MCF 10A (cell line): ENCODE results near the gene KCTD11. TPM values are rescaled to one million over a fixed set of nuclear protein-coding genes. Genes with fewer than 3 reads are reported as not detected.

ENCODE experiments used
- BruUV-seq: library from RNA; stranded (reverse); fragments of 400-500 nt; replicated peaks from 2 replicates; lab custom pipeline; 2021; lab: Mats Ljungman, UMichigan
- CTCF ChIA-PET: fragments of 300-600 bp; sonication (Branson Sonifier 250); formaldehyde crosslinking; extraction: SDS; loops from one replicate; lab custom pipeline; 2021; ENCODE audit warnings: antibody characterized with exemption, inconsistent platforms; lab: Yijun Ruan, JAX
- POLR2A ChIA-PET: fragments of 300-600, 350-650 bp; sonication (Branson Sonifier 250); formaldehyde crosslinking; extraction: SDS; loops from one replicate; lab custom pipeline; 2020; ENCODE audit warnings: antibody characterized with exemption, inconsistent platforms; lab: Yijun Ruan, JAX
- DNase-seq: peaks from one replicate; pipeline ENCODE4 v3.0.0-alpha.2; 2018; ENCODE audit not compliant: unreplicated experiment
- H3K27ac Mint-ChIP-seq: one replicate; pipeline ENCODE4 v1.8.0; 2022; ENCODE audit warnings: mild to moderate bottlenecking, low read depth, mixed read lengths; ENCODE audit not compliant: unreplicated experiment
- H3K27me3 Mint-ChIP-seq: one replicate; pipeline ENCODE4 v1.8.0; 2022; ENCODE audit warnings: mixed read lengths; ENCODE audit not compliant: insufficient read depth, unreplicated experiment
- H3K36me3 Mint-ChIP-seq: one replicate; pipeline ENCODE4 v1.8.0; 2022; ENCODE audit warnings: mild to moderate bottlenecking, moderate library complexity, mixed read lengths; ENCODE audit not compliant: insufficient read depth, unreplicated experiment
- H3K4me1 Mint-ChIP-seq: one replicate; pipeline ENCODE4 v1.8.0; 2022; ENCODE audit warnings: mixed read lengths; ENCODE audit not compliant: insufficient read depth, unreplicated experiment
- H3K4me3 Mint-ChIP-seq: one replicate; pipeline ENCODE4 v1.8.0; 2022; ENCODE audit warnings: mild to moderate bottlenecking, moderate library complexity, mixed read lengths; ENCODE audit not compliant: unreplicated experiment
- H3K9me3 Mint-ChIP-seq: one replicate; pipeline ENCODE4 v1.8.0; 2022; ENCODE audit warnings: mixed read lengths; ENCODE audit not compliant: unreplicated experiment
- intact Hi-C: fragments of 100-400 bp; cut with micrococcal nuclease; formaldehyde crosslinking; loops from 2 replicates; pipeline ENCODE4 v1.14.1; 2022
- total RNA-seq: library from RNA; stranded (reverse); gene quantifications from 2 replicates; pipeline ENCODE4 v1.2.3, GENCODE V29; 2022
- TF ChIP-seq, protein P1 (sequence below): fragments of 200-600 bp; IDR thresholded peaks from one replicate; pipeline ENCODE4 v1.8.0; 2022; ENCODE audit warnings: antibody characterized with exemption, mild to moderate bottlenecking; ENCODE audit not compliant: unreplicated experiment

The KCTD11 gene
- total RNA-seq, 1 experiment from 2014 or later = 10.1 TPM

- ChIA-PET POLR2A (interaction anchor here (1.1 kb wide), 1 partner anchor 70 kb away, joined by 3 read pairs; no protein-coding TSS in a partner anchor), CTCF (interaction anchor here (2.1 kb wide), 1 partner anchor 14 kb away, joined by 12 read pairs; no protein-coding TSS in a partner anchor)
- no TSS peak for BruUV-seq
- DNase-seq = no peak
- no peaks in the 10 kb centered on the region for H3K9me3 Mint-ChIP-seq
- no peaks in the 10 kb centered on the region for H3K27me3 Mint-ChIP-seq
- H3K4me3 Mint-ChIP-seq = no peak overlapping the region
- no peak overlapping the region for H3K27ac Mint-ChIP-seq
- no peaks in the 10 kb centered on the region for H3K36me3 Mint-ChIP-seq
- intact Hi-C loops = no loop called here
- TF ChIP-seq, protein P1, sequence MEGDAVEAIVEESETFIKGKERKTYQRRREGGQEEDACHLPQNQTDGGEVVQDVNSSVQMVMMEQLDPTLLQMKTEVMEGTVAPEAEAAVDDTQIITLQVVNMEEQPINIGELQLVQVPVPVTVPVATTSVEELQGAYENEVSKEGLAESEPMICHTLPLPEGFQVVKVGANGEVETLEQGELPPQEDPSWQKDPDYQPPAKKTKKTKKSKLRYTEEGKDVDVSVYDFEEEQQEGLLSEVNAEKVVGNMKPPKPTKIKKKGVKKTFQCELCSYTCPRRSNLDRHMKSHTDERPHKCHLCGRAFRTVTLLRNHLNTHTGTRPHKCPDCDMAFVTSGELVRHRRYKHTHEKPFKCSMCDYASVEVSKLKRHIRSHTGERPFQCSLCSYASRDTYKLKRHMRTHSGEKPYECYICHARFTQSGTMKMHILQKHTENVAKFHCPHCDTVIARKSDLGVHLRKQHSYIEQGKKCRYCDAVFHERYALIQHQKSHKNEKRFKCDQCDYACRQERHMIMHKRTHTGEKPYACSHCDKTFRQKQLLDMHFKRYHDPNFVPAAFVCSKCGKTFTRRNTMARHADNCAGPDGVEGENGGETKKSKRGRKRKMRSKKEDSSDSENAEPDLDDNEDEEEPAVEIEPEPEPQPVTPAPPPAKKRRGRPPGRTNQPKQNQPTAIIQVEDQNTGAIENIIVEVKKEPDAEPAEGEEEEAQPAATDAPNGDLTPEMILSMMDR = no peak
- H3K4me1 Mint-ChIP-seq = no peaks in the 10 kb centered on the region
Observed at GRCh38 chr17:7369825-7370224, 17.9 kb downstream of the KCTD11 start.

GRCh38 chr17:7370853-7371252, 18.9 kb downstream of the KCTD11 start:
- CTCF ChIA-PET = interaction anchor here (2.1 kb wide), 1 partner anchor 15 kb away, joined by 12 read pairs; no protein-coding TSS in a partner anchor
- intact Hi-C loops = no loop called here
- H3K4me3 Mint-ChIP-seq = no peak overlapping the region
- no peak overlapping the region for H3K27ac Mint-ChIP-seq
- DNase-seq = no peak
- H3K27me3 Mint-ChIP-seq = no peaks in the 10 kb centered on the region
- no TSS peak for BruUV-seq
- TF ChIP-seq, protein P1 = no peak
- H3K9me3 Mint-ChIP-seq = no peaks in the 10 kb centered on the region
- H3K4me1 Mint-ChIP-seq = no peaks in the 10 kb centered on the region
- no peaks in the 10 kb centered on the region for H3K36me3 Mint-ChIP-seq
- POLR2A ChIA-PET = interaction anchor here (1.1 to 1.7 kb wide), 2 partner anchors 10 to 71 kb away, joined by 3 to 4 read pairs; partner anchors contain the start of gene TNK1

DNA sequence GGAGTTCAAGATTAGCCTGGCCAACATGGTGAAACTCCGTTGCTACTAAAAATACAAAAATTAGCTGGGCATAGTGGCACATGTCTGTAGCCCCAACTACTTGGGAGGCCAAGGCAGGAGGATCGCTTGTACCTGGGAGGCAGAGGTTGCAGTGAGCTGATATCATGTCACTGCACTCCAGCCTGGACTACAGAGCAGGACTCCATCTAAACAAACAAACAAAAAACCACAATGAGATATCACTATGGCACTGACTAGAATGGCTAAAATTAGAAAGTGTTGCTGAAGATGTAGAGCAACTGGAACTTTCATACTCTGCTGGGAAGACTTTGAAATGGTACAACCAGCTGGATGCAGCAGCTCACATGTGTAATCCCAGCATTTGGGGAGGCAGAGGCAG, 22.4 kb downstream of the KCTD11 start:
- no TSS peak for BruUV-seq
- CTCF ChIA-PET = interaction anchor here (1.3 to 1.5 kb wide), 2 partner anchors 19 to 63 kb away, joined by 3 to 4 read pairs; partner anchors contain the start of gene TMEM95
- TF ChIP-seq, protein P1 = no peak
- Mint-ChIP-seq H3K4me3 (no peak overlapping the region), H3K36me3 (no peaks in the 10 kb centered on the region), H3K9me3 (peaks cover 6% of the 10 kb centered on the region), H3K4me1 (no peaks in the 10 kb centered on the region), H3K27me3 (no peaks in the 10 kb centered on the region), H3K27ac (no peak overlapping the region)
- POLR2A ChIA-PET = no interaction called here
- intact Hi-C loops = no loop called here
- no peak for DNase-seq

- H3K27me3 Mint-ChIP-seq = no peaks in the 10 kb centered on the region
- H3K27ac Mint-ChIP-seq = no peak overlapping the region
- H3K36me3 Mint-ChIP-seq = peaks cover 12% of the 10 kb centered on the region
- DNase-seq = no peak
- peaks cover 13% of the 10 kb centered on the region for H3K4me1 Mint-ChIP-seq
- TF ChIP-seq, protein P1 = no peak
- POLR2A ChIA-PET = no interaction called here
- H3K9me3 Mint-ChIP-seq = peaks cover 9% of the 10 kb centered on the region
- peak overlapping the region; percentile 14 for H3K4me3 Mint-ChIP-seq
- CTCF ChIA-PET = no interaction called here
- no TSS peak for BruUV-seq
- intact Hi-C loops = no loop called here
Observed at GRCh38 chr17:7379134-7379533, 27.2 kb downstream of the KCTD11 start.
